ENCODE data around the gene DUT.
A peak's percentile ranks its signal among the peaks of the same experiment; 100 is the strongest.

- no peak for TF ChIP-seq ZBTB7A (IDR thresholded peaks at IDR 0.05; ENCODE audit: low read depth)
- TF ChIP-seq CEBPB (IDR thresholded peaks at IDR 0.05): no peak
- TF ChIP-seq TAF1 (IDR thresholded peaks at IDR 0.05; ENCODE audit: low read depth): no peak
- TF ChIP-seq, protein P1, sequence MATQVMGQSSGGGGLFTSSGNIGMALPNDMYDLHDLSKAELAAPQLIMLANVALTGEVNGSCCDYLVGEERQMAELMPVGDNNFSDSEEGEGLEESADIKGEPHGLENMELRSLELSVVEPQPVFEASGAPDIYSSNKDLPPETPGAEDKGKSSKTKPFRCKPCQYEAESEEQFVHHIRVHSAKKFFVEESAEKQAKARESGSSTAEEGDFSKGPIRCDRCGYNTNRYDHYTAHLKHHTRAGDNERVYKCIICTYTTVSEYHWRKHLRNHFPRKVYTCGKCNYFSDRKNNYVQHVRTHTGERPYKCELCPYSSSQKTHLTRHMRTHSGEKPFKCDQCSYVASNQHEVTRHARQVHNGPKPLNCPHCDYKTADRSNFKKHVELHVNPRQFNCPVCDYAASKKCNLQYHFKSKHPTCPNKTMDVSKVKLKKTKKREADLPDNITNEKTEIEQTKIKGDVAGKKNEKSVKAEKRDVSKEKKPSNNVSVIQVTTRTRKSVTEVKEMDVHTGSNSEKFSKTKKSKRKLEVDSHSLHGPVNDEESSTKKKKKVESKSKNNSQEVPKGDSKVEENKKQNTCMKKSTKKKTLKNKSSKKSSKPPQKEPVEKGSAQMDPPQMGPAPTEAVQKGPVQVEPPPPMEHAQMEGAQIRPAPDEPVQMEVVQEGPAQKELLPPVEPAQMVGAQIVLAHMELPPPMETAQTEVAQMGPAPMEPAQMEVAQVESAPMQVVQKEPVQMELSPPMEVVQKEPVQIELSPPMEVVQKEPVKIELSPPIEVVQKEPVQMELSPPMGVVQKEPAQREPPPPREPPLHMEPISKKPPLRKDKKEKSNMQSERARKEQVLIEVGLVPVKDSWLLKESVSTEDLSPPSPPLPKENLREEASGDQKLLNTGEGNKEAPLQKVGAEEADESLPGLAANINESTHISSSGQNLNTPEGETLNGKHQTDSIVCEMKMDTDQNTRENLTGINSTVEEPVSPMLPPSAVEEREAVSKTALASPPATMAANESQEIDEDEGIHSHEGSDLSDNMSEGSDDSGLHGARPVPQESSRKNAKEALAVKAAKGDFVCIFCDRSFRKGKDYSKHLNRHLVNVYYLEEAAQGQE (IDR thresholded peaks at IDR 0.05; ENCODE audit: low read depth): no peak
- TF ChIP-seq EP300 (IDR thresholded peaks at IDR 0.05; ENCODE audit: borderline replicate concordance): no peak
- peak; percentile 75 for TF ChIP-seq RAD21 (IDR thresholded peaks at IDR 0.05; ENCODE audit: low read depth)
- no peak for TF ChIP-seq YY1 (IDR thresholded peaks at IDR 0.05; ENCODE audit: low read depth)
- TF ChIP-seq USF1 (IDR thresholded peaks at IDR 0.05): no peak
- no peak for TF ChIP-seq CREB1 (IDR thresholded peaks at IDR 0.05; ENCODE audit: low read depth)
- no peak for TF ChIP-seq EGR1 (IDR thresholded peaks at IDR 0.05)
- TF ChIP-seq NFIC (IDR thresholded peaks at IDR 0.05): no peak
- no peak for TF ChIP-seq FOXM1 (IDR thresholded peaks at IDR 0.05; ENCODE audit: borderline replicate concordance, low read depth)
- TF ChIP-seq MAX (IDR thresholded peaks at IDR 0.05): no peak
Measured at GRCh38 chr15:48358229-48359152, 27.3 kb downstream of the DUT start.
